Neutrophil (primary cell): ENCODE data around the gene CDH13.

Experiments
- H3K27ac ChIP-seq: fragments of 200-600 bp; sonication (generic); 2 replicates; pipeline ENCODE4 v1.5.1; 2016; ENCODE audit warnings: mild to moderate bottlenecking, moderate library complexity
- H3K27me3 ChIP-seq: fragments of 200-600 bp; sonication (generic); 2 replicates; pipeline ENCODE4 v1.6.0; 2016; ENCODE audit warnings: mild to moderate bottlenecking
- H3K36me3 ChIP-seq: fragments of 200-600 bp; sonication (generic); 2 replicates; pipeline ENCODE4 v1.5.1; 2017
- H3K4me1 ChIP-seq, 2 experiments: fragments of 200-600 bp in 1 of 2; sonication (generic) in 1 of 2; 1 replicate in 1 of 2; 2 replicates in 1 of 2; pipeline versions ENCODE4 v1.5.1 to v1.6.1; 2013 to 2016; ENCODE audit warnings: low read depth in 1 of 2, low read length in 1 of 2, mild to moderate bottlenecking in 1 of 2, moderate library complexity in 1 of 2; ENCODE audit not compliant: control insufficient read depth in 1 of 2, insufficient read depth in 1 of 2
- H3K4me3 ChIP-seq, 2 experiments: fragments of 200-600 bp in 1 of 2; sonication (generic) in 1 of 2; 1 replicate in 1 of 2; 2 replicates in 1 of 2; pipeline ENCODE4 v1.5.1; 2013 to 2016; ENCODE audit warnings: low read depth in 1 of 2, low read length in 1 of 2, mild to moderate bottlenecking in 1 of 2, moderate library complexity in 1 of 2
- H3K9me3 ChIP-seq: fragments of 200-600 bp; sonication (generic); 2 replicates; pipeline ENCODE4 v1.5.1; 2016
- CTCF ChIP-seq: fragments of 200-600 bp; sonication (generic); IDR thresholded peaks from 2 replicates; pipeline ENCODE4 v1.5.1; 2016; ENCODE audit warnings: antibody characterized with exemption

The CDH13 gene

GRCh38 chr16:82943371-82943770 is 316.6 kb downstream of the CDH13 start:
- Histone ChIP-seq H3K36me3 (no peaks in the 10 kb centered on the region), H3K27me3 (no peaks in the 10 kb centered on the region), H3K9me3 (no peaks in the 10 kb centered on the region), H3K4me1 (no peaks in the 10 kb centered on the region), H3K4me3 (no peak overlapping the region), H3K27ac (no peak overlapping the region)
- no peak for TF ChIP-seq CTCF

- no peak overlapping the region for H3K27ac ChIP-seq
- no peaks in the 10 kb centered on the region for H3K36me3 ChIP-seq
- H3K4me3 ChIP-seq = no peak overlapping the region
- H3K9me3 ChIP-seq = no peaks in the 10 kb centered on the region
- H3K27me3 ChIP-seq = no peaks in the 10 kb centered on the region
- no peak for TF ChIP-seq CTCF
- H3K4me1 ChIP-seq = no peaks in the 10 kb centered on the region
These were observed 318.8 kb downstream of the CDH13 start for GRCh38 chr16:82945420-82946101.

- Histone ChIP-seq H3K27me3 (no peaks in the 10 kb centered on the region), H3K4me3 (no peak overlapping the region), H3K9me3 (no peaks in the 10 kb centered on the region), H3K36me3 (no peaks in the 10 kb centered on the region), H3K4me1 (no peaks in the 10 kb centered on the region), H3K27ac (no peak overlapping the region)
- no peak for TF ChIP-seq CTCF
These were observed 320.9 kb downstream of the CDH13 start for GRCh38 chr16:82947698-82948097.

GRCh38 chr16:82949016-82949415 is 322.2 kb downstream of the CDH13 start:
- Histone ChIP-seq H3K36me3 (no peaks in the 10 kb centered on the region), H3K27ac (no peak overlapping the region), H3K4me3 (no peak overlapping the region), H3K9me3 (no peaks in the 10 kb centered on the region), H3K27me3 (no peaks in the 10 kb centered on the region), H3K4me1 (no peaks in the 10 kb centered on the region)
- TF ChIP-seq CTCF = no peak

DNA sequence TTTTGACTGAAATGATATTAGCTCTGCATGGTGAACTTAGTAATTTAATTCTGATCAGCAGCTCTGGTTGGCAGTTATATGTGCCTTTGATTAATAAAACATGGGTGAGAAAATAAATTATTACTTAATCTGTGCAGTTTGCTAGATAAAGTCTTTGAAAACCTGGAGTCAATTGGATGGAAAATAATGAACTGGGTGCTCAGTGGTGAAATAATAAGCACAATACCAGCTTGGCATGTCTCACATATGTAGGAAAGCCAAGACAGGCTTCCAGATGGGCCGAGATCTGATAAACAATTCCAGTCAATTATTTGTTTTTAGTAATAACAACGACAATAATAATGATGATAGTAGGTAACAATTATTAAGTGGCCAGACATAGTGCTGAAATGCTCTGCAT is 326.7 kb downstream of the CDH13 start:
- H3K36me3 ChIP-seq = no peaks in the 10 kb centered on the region
- H3K4me1 ChIP-seq = no peaks in the 10 kb centered on the region

More for the DNA sequence above, 326.7 kb downstream of the CDH13 start:
- no peak overlapping the region for H3K27ac ChIP-seq
- H3K4me3 ChIP-seq = no peak overlapping the region
- H3K27me3 ChIP-seq = no peaks in the 10 kb centered on the region
- H3K9me3 ChIP-seq = no peaks in the 10 kb centered on the region
- TF ChIP-seq CTCF = no peak
